GM21576 (cell line): ENCODE results near the gene LASP1NB.
"Not testable (repeated sequence)": the region's sequence is repeated elsewhere in the genome, so short reads cannot be mapped to it uniquely, and the experiment has no call there.

ENCODE experiments used
- ATAC-seq: cut with Tn5 transposase; IDR thresholded peaks from one replicate; pipeline ENCODE4 v1.9.1; 2021; ENCODE audit warnings: mild to moderate bottlenecking, moderate library complexity; ENCODE audit not compliant: unreplicated experiment

The LASP1NB gene

GRCh38 chr17:38959508-38959907 is 34.1 kb downstream of the LASP1NB start:
- ATAC-seq: no peak

- no peak for ATAC-seq
These were observed 35.0 kb downstream of the LASP1NB start for GRCh38 chr17:38960402-38960801.

- ATAC-seq: no peak
These were observed 36.0 kb downstream of the LASP1NB start for GRCh38 chr17:38961413-38961812.

GRCh38 chr17:38967290-38967738 is 41.9 kb downstream of the LASP1NB start, which contains the start of gene FBXO47:
Gene FBXO47, minus strand, starts transcription at chr17:38967403. Its CDS starts 4,378 bp downstream, at chr17:38963025.
- ATAC-seq: no peak

- no peak for ATAC-seq
These were observed 43.9 kb downstream of the LASP1NB start for GRCh38 chr17:38969281-38969680.

GRCh38 chr17:38970128-38970527 is 44.7 kb downstream of the LASP1NB start:
- no peak for ATAC-seq

GRCh38 chr17:38970804-38971203 is 45.4 kb downstream of the LASP1NB start:
- no peak for ATAC-seq

GRCh38 chr17:38976187-38976551 is 50.8 kb downstream of the LASP1NB start:
- ATAC-seq: not testable (repeated sequence)

- ATAC-seq: no peak
These were observed 52.8 kb downstream of the LASP1NB start for GRCh38 chr17:38978180-38978579.
